ENCODE measurements around the gene ABHD5.

The ABHD5 gene

DNA sequence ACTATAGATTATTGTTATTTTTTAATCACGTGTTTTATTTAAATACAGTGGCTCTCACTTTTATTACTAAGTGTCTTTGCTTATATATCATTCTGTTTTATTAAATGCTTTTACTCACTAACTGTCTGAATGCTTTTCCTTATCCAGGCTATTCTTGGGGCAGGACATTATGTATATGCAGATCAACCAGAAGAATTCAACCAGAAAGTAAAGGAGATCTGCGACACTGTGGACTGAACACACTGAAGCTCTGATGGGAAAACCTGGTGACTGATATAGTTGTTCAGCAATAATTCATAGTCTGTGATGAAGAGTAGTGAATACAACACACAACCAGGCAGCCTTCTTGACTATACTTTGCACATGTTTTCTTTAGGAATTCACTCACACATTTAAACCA lies 27.6 kb downstream of the ABHD5 start:
- DNase-seq (ENCODE audit: low read depth), result no peak

DNA sequence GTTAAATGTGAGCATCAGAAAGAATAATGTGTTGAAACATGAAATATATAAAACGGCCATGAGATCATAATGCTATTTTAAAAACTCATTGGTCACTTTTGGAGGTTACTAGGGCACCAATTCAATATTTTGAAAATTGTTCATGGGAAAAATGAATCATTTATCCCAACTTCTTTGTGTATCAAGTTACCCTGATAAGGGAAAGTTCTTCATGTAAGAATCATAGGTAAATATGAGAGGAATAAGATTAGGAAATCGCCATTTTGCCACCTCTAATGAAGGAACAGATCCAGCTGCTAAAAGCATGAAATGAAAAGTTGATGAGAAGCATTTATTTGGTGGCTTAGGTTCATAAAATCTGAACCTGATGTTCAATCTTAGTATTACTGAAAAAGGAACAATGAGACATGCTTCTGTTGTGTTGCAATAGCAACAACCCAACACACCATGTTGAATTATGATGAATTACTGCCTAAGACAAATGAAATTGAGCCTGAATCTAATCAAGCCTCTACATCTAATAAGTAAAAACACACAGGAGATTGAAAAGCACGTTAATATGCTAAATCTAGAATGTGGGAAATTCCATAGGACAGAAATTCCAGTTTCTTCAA lies 32.5 kb downstream of the ABHD5 start:
- no peak for DNase-seq (ENCODE audit: low read depth)

DNA sequence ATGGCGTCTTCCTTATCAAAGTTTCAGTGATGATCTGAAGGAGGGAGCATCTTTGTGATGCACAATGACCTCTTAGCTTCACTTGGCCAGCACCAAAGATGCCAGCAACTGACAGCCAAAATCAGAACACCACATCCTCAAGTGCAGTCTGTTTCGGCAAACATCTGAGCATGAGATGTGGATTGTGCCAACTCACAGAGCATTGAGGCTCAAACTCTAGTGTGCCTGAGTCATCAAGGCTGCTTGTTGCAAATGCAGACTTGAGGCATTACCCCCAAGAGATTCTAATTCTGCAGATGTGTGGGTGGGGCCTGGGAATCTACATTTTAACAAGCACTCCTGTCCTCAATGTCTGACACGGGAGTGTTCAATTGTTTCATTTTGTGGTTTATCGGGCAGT lies 35.8 kb downstream of the ABHD5 start:
- DNase-seq (ENCODE audit: low read depth), result no peak

DNA sequence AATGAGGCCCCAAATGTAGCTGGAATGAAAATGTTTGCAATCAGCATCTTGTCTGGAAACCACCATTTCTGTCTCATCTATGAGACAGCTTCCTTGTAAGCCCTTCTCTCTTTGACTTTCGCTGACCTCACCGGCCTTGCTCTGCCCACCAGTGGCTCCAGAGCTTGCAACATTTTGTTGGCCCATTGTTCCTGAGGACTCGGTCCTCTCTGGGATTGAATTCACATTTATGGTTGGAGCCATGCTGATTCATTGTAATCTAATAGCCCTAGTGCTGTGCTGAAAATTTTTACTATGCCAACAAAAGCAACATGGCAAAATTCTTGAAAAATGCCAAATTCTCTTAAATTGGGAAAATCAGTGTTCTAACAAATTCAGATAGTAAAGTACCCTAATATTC lies 37.2 kb downstream of the ABHD5 start:
- no peak for DNase-seq (ENCODE audit: low read depth)

DNA sequence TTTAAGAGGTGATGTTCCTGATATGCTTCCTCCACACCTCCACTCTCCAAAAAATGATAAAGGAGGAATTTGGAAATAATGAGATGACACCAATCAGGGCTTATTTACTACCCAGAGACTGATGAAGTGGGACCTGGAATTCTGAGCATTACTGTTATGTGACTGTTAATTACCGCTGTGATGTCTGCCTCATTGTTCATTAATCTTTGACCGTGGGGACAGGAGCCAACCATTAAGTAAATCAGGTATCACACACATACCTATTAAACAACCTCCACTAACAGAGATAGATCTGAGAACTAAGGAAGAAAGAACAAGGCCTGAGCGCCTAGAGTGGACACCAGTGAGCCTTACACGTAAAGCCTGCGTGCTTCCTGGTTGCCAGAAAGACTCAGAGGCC lies 37.7 kb downstream of the ABHD5 start:
- no peak for DNase-seq (ENCODE audit: low read depth)

DNA sequence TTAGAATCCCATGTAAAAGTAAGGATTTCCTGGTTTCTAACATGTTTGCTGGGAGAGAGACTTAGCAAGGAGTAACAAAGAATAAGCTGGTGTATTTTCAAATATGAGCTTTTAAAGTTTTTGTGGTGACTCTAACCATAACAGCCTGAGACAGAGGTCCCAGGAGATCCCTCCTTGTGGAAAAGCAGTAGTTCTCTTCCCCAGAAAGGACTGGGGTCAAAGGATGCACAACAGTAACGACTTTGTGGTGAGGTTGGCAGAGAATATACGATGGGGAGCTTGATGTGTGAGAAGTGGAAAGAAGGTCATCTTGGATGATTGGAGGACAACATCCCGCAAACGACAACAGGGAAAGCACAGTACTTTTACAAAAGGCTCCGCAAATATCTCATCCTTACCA lies 38.2 kb downstream of the ABHD5 start:
- no peak for DNase-seq (ENCODE audit: low read depth)

DNA sequence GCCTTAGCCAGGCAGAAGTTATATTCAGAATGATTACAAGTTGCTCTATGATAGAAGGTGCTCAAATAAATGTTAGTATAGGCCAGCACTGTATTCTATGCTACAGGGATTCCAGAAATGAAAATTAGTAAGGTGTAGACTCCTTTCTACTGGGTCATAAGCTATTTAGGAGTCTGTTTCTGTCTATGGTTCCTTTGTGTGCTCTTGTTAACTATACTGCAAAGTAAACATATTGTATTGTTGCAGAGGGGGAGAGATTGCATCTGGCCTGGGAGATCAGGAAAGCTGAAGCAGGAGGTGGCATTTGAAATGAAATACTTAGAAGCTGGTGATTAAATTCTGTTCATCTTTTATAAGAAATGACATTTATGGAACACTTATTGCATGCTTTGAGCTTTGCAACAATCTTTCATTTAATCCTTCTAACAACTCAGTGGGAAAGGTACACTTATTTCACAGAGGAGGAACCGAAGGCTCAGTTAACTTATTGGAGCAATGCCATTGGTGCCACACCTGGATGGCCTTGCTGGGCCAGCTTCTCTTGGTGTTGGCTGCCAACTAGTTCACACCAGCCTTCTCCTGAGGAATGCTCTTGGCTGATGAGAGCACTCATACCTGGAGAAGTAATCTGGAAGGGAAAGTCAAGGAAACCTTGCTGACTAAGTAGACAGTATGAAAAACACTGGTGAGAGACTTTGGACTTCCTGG lies 39.1 kb downstream of the ABHD5 start:
- no peak for DNase-seq (ENCODE audit: low read depth)

DNA sequence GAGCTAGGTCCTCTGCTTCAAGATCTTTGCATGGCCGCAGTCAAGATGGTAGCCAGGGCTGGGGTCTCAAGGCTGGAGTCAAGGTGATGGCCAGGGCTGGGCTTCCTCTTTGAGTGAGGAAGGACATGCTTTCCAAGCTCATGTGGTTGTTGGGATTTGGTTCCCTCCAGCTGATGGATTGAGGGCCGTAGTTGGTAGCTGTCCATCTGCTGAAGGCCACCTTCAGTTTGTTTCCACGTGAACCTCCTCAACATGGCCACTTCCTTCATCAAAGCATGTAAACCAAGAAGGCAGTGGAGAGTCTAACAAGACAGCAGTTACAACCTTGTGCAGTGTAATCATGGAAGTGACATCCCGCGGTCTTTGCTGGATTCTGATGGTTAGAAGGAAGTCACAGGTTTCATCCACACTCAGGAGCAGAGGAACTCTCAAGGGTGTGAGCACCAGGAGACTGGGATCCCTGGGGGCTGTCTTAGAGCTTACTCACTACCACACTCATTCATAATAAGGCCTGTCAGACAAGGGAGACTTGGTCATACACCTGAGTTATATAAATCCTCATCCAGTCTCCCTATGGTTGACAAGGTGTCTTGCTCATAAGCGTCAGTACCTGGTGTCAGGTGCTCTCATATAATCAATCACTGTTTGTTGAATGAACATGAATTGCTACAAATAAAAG lies 42.1 kb downstream of the ABHD5 start:
- DNase-seq (ENCODE audit: low read depth), result no peak

DNA sequence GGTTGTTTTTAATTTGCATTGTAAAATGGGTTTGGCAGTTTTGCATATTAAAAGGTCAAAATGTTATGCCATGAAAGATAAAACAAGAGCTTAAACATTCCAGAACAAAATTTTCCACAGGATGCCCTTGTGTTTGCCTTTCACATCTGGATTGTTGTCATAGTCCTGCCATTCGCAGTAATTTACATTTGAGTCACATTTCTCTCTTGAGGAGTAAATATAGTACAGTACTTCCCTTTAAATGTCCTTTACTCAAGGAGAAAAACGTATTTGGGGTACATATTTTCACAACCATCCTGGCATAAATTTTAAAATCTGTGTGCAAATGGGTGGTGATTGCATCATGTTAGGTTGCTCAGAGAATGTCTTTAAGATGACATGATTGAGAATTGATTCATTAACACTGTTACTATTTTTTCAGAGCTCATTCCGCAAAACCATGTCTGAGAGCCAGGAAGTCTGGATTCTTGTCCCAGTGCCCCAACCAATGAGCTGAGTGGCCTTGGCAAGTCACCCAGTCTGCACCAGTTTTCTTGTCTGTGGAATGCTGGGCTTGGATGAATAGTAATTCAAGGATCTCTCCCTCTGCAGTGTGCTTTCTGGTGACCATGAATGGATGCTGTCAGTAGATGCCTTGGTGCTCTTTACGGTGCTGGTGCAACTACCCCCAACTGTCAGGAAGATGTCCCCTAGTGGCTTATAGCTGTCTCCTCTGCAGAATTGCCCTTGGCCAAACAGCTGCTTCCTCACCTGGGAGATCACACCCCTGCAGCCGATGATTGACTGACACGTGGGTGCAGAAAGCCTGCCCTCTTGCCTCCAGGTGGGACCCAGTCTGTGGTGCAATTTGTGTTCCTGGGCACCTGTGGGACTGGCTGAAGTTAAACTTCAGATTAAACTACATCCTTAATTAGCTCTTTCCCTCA lies 43.0 kb downstream of the ABHD5 start:
- no peak for DNase-seq (ENCODE audit: low read depth)

DNA sequence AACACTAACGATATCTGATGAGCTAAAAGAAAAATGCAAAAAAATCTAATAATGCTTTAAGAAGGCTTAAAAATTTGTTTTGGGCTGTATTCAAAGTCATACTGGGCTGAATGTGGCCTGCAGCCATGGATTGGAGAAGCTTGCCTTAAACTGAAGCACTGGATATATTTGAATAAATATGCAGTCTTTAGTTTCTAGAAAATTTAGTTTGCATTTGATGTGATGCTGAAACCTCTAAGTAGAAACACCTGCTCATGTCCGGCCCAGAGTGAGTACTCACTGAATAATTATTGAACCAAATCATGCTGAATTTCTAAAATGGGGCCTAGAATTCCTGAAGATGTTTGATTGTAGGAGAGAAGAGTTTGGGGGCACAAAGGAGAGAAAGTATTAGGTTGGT lies 43.9 kb downstream of the ABHD5 start:
- DNase-seq (ENCODE audit: low read depth), result no peak

DNA sequence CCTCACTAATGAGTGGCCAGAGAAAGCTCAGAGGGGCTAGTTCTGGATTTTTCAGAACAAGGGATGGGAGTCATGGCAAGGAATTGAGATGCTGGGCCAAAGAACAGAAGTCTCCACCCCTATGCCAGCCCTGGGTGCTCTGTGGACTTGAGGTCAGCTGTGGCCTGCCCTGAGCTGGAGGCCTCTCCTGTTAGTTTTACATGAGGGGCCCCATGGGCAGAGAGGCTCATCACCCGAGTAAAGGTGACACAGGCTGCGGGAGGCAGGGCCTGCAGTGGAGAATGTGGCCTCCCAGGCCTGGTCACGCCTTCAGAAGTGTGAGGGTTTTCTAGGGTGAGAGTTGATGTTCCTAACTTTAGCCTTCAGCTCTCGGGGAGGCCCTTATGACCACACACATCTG lies 44.9 kb downstream of the ABHD5 start:
- no peak for DNase-seq (ENCODE audit: low read depth)

DNA sequence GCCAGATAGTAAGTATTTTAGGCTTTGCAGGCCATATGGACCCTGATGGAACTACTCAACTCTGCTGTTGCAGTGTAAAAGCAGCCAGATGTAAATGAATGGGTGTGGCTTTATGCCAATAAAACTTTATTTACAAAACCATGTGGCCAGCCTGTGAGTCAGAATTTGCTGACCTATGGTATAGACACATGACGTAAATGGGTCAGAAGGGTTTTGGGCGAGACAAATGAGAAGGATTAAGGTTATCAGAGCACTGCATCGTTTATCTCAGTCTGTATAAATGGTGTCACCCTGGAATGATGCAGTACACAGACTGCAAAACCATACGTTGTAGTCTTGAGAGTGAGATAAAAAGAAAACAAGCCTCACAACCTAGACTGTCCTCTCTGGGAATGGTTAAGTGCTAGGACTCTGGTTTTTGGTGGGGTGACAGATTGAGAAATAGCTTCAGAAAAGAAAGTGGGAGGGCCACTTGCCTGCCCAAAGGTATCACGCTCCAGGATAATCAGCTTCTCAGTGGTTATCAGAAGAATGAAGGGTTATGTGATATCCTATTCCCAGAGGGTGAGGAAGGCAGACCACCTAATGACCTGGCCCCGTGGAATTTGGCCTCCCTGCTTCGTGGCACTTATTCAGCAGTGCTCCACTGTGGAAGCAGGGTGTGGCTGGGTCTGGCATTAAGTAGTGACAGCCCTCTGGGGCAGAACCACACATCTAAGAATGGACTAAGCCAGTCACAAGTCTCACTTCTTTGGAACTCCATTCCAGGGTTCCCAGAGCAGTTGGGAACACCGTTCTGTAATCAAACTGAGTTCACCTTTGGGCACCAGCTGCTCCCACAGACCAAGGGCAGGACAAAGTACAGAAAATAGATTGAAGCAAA lies 46.1 kb downstream of the ABHD5 start:
- DNase-seq (ENCODE audit: low read depth), result no peak

DNA sequence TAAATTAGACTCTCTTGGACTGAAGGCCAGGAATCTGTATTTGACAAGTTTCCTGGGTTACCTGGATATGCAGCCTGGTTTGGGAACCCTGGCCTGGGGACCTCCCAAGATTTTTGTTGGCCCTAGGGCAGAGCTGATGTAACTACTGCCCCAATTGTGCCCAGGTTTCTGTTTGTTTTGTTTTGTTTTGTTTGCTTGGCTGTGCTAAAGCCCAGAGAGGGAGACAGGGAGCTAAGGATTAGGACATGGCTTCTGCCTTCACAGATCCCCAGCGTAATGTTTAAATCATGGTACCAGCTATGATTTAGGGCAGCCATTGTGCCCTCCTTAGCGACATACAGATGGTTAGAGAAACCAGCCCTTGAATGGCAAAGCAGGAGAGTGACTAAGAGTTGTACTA lies 47.6 kb downstream of the ABHD5 start:
- no peak for DNase-seq (ENCODE audit: low read depth)

DNA sequence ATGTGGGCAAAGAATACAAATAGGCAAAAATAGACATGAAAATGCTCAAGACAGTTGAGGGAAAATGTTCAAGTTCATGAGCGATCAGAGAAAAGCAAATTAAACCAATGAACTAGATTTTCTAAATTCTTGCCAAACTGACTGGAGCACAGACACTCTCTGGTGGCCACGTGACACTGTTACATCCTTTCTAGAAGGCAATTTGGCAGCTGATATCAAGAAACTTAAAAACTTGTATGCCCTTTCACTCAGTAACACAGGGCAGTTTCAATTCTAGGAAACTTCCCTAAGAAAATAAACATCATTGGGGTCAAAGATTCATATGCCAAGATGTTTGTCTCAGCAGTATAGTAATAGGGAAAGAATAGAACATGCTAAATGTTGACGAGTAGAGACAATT lies 52.2 kb downstream of the ABHD5 start:
- DNase-seq (ENCODE audit: low read depth), result no peak

DNA sequence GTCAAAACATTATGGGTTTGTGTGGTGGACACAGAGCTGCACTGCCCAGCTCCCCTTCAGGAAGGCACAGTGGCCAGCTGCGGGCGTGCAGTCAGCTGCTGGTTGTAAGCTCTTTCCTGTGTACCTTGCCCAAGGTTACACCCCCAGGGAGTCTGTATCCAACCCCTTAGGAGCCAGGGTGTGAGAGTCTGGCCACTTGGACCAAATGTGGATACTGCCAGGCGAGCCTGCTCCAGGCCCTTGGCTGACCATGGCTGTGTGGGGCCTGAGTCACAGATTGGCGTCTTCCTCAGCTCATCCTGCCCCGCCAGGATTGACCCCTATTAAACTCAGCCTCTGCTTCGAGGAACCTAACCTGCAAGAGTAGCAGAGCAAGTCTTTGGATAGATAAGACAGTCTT lies 56.9 kb downstream of the ABHD5 start:
- DNase-seq (ENCODE audit: low read depth), result no peak

DNA sequence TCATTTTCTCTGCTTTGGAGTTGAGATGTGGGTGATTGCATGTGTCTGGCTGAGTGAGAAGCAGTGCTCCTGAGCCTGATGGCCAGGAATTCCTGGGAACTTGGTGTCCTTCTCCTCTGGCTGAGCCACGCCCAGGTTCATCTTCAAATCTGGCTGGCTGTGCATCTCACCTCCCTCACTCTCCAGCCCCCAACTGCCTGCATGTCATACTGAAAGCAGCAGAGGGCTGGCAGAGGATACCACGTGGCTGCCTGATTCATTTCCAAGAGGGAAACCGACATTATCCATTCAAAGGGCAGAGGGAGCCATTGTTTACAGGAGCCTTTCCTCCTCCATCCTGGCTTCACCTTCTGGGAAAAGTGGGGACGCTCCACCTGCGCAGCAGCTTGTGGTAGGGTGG lies 57.4 kb downstream of the ABHD5 start:
- no peak for DNase-seq (ENCODE audit: low read depth)

DNA sequence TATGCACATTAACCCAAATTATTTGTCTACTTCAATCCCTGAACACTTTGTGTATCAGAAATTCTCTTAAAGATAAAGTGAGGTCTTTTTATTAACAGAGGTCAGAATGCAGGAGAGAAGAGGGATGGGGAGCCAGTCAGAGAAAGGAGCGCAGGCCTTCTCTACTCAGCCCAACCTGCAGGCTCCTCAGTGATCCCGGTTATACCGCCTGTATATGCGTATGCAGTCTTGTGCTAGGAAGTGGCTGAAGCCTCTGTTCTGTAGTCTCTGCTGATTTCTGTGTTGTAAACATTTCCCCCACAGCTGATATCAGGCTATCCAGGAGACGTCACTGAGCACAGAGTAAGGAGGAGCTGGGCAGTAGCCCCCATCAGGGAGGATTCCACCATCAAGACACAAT lies 57.9 kb downstream of the ABHD5 start:
- no peak for DNase-seq (ENCODE audit: low read depth)

DNA sequence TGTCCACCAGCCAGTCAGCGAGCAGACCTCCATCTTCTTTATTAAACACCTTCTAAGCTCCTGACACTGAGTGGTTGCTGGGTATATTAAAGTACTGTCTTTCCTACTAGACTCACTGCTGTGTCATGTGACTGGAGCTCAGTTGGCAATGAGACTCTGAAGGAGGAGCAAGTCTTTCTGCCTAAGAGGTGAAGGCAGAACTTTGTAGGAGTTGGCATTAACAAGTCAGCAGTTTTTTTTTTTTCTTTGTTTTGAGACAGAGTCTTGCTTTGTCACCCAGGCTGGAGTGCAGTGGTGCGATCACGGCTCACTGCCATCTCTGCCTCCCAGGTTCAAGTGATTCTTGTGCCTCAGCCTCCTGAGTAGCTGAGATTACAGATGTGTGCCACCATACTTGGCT lies 62.2 kb downstream of the ABHD5 start:
- no peak for DNase-seq (ENCODE audit: low read depth)

DNA sequence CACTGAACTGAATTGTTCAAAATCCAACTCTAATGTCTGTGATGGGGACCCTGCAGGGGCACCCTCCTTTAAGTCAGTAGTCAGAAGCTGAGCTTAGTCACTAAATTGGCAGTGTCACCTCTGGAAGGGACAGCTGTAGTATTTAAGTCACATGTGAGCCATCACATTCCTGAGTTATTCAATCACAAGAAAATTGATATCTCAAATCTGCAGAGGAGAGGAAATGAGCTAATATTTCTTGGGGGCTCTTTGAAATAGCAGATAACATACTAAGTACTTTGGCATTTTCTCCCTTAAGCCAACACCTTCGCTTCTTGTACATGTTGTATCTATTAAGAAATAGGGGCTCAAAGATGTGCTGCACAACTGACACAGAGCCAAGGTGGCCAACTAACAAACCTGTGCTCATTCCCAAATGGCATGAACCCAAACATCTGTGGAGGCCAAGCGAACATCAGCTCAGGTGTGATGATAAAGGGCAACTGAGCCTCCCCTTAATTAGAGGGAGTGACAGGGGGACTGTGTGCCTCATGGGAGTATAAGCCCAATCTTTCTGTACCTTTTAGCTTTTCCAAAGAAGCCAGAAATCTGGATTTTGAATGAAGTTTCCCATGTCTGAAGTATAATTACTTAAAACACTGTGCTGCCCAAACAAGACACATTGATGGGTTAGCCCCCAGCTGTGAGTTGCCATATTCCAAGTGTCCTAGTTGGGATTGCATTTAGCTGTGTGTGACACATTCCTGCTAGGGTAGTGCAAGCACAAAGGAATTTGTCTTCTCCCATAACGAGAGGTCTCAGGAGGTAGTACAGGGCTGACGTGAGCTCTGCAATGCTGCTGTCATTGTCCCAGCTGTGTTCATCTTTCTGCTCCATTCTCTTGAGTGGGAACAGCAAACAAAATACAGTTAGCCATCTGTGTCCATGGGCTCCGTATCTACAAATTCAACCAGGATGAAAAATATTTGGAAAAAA lies 63.3 kb downstream of the ABHD5 start:
- DNase-seq (ENCODE audit: low read depth), result no peak

DNA sequence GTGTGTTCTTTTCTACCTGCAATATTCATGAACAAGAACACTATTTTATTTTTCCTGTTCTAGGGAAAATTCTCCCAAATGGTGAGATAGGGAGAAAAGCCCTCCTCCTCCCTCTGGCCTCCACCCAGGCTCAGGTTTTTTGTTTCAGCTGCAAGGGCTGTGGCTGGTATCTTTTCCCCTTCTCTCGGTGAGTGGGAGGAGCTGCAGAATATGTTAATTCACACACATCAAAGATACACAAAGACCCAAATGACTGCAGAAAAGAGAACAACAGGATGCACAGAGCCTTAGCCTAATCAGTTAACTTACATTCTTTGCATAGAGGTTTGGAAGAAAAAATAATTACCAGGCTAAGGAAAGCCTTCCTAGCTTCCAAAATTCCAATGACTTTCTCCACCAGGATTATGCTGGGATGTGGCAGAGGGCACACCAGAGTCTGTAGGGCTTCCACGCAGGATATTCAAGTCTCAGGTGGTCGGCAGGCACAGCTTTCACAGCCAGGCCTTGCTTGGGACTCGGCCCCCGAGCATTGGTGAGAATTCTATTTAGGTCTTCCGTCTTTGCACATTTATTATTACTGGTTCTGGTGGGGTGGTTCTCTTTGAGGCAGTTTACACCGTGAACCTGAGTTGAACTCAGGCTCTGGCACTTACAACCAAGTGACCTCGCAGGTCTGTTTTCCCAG lies 64.9 kb downstream of the ABHD5 start:
- DNase-seq (ENCODE audit: low read depth), result no peak

Data from stimulated activated CD8-positive, alpha-beta memory T cell treated with anti-CD3 and anti-CD28 coated beads, Interleukin-4, amount 100 ng/mL, for 24 hours (primary cell).